ENCODE data around the gene CERS1.
A peak's percentile ranks its signal among the peaks of the same experiment; 100 is the strongest.
"Not testable (repeated sequence)": the region's sequence is repeated elsewhere in the genome, so short reads cannot be mapped to it uniquely, and the experiment has no call there.

CERS1 gene

GRCh38 chr19:18921593-18921992, 25.6 kb upstream of the CERS1 start:
- no peak for TF ChIP-seq CTCF (IDR thresholded peaks at IDR 0.05; ENCODE audit: insufficient read depth, low read length, poor library complexity, severe bottlenecking)
- DNase-seq (ENCODE audit: extremely low read depth, insufficient read length) = no peak
- Histone ChIP-seq H3K36me3 (ENCODE audit: control insufficient read depth, insufficient read depth, low read length) (peaks cover 31% of the 10 kb centered on the region), H3K27me3 (replicated peaks; ENCODE audit: control insufficient read depth, insufficient read depth, low read length) (no peaks in the 10 kb centered on the region), H3K4me3 (replicated peaks; ENCODE audit: low read depth, low read length) (no peak overlapping the region)

GRCh38 chr19:18920400-18920799, 24.4 kb upstream of the CERS1 start:
- DNase-seq (ENCODE audit: extremely low read depth, insufficient read length) = no peak
- Histone ChIP-seq H3K36me3 (ENCODE audit: control insufficient read depth, insufficient read depth, low read length) (peaks cover 23% of the 10 kb centered on the region), H3K4me3 (replicated peaks; ENCODE audit: low read depth, low read length) (peak overlapping the region; percentile 79), H3K27me3 (replicated peaks; ENCODE audit: control insufficient read depth, insufficient read depth, low read length) (no peaks in the 10 kb centered on the region)
- TF ChIP-seq CTCF (IDR thresholded peaks at IDR 0.05; ENCODE audit: insufficient read depth, low read length, poor library complexity, severe bottlenecking) = no peak

GRCh38 chr19:18919900-18920214, 23.9 kb upstream of the CERS1 start:
- Histone ChIP-seq H3K27me3 (replicated peaks; ENCODE audit: control insufficient read depth, insufficient read depth, low read length) (no peaks in the 10 kb centered on the region), H3K4me3 (replicated peaks; ENCODE audit: low read depth, low read length) (peak overlapping the region; percentile 79), H3K36me3 (ENCODE audit: control insufficient read depth, insufficient read depth, low read length) (peaks cover 25% of the 10 kb centered on the region)
- TF ChIP-seq CTCF (IDR thresholded peaks at IDR 0.05; ENCODE audit: insufficient read depth, low read length, poor library complexity, severe bottlenecking) = no peak
- no peak for DNase-seq (ENCODE audit: extremely low read depth, insufficient read length)

- TF ChIP-seq CTCF (IDR thresholded peaks at IDR 0.05; ENCODE audit: insufficient read depth, low read length, poor library complexity, severe bottlenecking) = no peak
- peak; percentile 99 for DNase-seq (ENCODE audit: extremely low read depth, insufficient read length)
- peaks cover 22% of the 10 kb centered on the region for H3K36me3 ChIP-seq (ENCODE audit: control insufficient read depth, insufficient read depth, low read length)
- no peaks in the 10 kb centered on the region for H3K27me3 ChIP-seq (replicated peaks; ENCODE audit: control insufficient read depth, insufficient read depth, low read length)
- H3K4me3 ChIP-seq (replicated peaks; ENCODE audit: low read depth, low read length) = peak within 1 kb of the TSS; percentile 79
Observed at GRCh38 chr19:18919086-18919899, 23.3 kb upstream of the CERS1 start, which contains the start of the genes COPE and DDX49. TSS of gene COPE (minus strand) at chr19:18919387. CDS start at chr19:18919348, 39 bp downstream. TSS of gene DDX49 (plus strand) at chr19:18919715. CDS start at chr19:18919742, 27 bp downstream.

GRCh38 chr19:18917593-18917992, 21.6 kb upstream of the CERS1 start:
- H3K4me3 ChIP-seq (replicated peaks; ENCODE audit: low read depth, low read length); DNase-seq (ENCODE audit: extremely low read depth, insufficient read length); H3K27me3 ChIP-seq (replicated peaks; ENCODE audit: control insufficient read depth, insufficient read depth, low read length): not testable (repeated sequence)
- H3K36me3 ChIP-seq (ENCODE audit: control insufficient read depth, insufficient read depth, low read length) = peaks cover 26% of the 10 kb centered on the region

GRCh38 chr19:18915639-18916038, 19.7 kb upstream of the CERS1 start:
- TF ChIP-seq CTCF (IDR thresholded peaks at IDR 0.05; ENCODE audit: insufficient read depth, low read length, poor library complexity, severe bottlenecking) = peak; percentile 39
- H3K36me3 ChIP-seq (ENCODE audit: control insufficient read depth, insufficient read depth, low read length) = peaks cover 21% of the 10 kb centered on the region
- no peak overlapping the region for H3K4me3 ChIP-seq (replicated peaks; ENCODE audit: low read depth, low read length)
- no peaks in the 10 kb centered on the region for H3K27me3 ChIP-seq (replicated peaks; ENCODE audit: control insufficient read depth, insufficient read depth, low read length)
- no peak for DNase-seq (ENCODE audit: extremely low read depth, insufficient read length)

Measured in GM06990 (cell line).